K562 (cell line): ENCODE results near the gene PRR11. TPM values are rescaled to one million over a fixed set of nuclear protein-coding genes. Genes with fewer than 3 reads are reported as not detected.
A peak's percentile ranks its signal among the peaks of the same experiment; 100 is the strongest.

Source experiments
- GATAD2A ChIP-seq: fragments of 450-650 bp; IDR thresholded peaks from 2 replicates; pipeline ENCODE4 v1.6.1; 2017
- GTF2F1 ChIP-seq: IDR thresholded peaks from 2 replicates; pipeline ENCODE4 v1.6.1; 2011; ENCODE audit warnings: low read depth, low read length, improper control_type of control experiment
- KAT2B ChIP-seq: IDR thresholded peaks from one replicate; pipeline ENCODE4 v1.6.1; 2012; ENCODE audit warnings: low read depth, mild to moderate bottlenecking, control low read depth, inconsistent platforms, low read length, moderate library complexity
- KDM5B ChIP-seq: fragments of 200-600 bp; sonication (generic); IDR thresholded peaks from 2 replicates; pipeline ENCODE4 v1.6.1; 2012; ENCODE audit warnings: low read depth, mild to moderate bottlenecking, moderate library complexity, low read length, control low read depth, inconsistent platforms; ENCODE audit not compliant: insufficient replicate concordance
- LCOR ChIP-seq: sonication (generic); formaldehyde crosslinking; IDR thresholded peaks from 2 replicates; pipeline ENCODE4 v1.8.0; 2022; ENCODE audit warnings: mild to moderate bottlenecking, missing genetic modification reagents
- POLR2AphosphoS5 ChIP-seq: IDR thresholded peaks from 2 replicates; pipeline ENCODE4 v1.6.1; 2011; ENCODE audit warnings: mild to moderate bottlenecking, low read depth, low read length, moderate library complexity; ENCODE audit not compliant: control insufficient read depth, insufficient read depth
- POLR2G ChIP-seq: fragments of 200-400 bp; formaldehyde crosslinking; IDR thresholded peaks from 2 replicates; pipeline ENCODE4 v1.6.1; 2017; ENCODE audit warnings: low read depth, mild to moderate bottlenecking, antibody characterized with exemption, low read length, moderate library complexity
- RNF2 ChIP-seq: sonication (generic); IDR thresholded peaks from 2 replicates; pipeline ENCODE4 v1.6.1; 2016
- SUPT5H ChIP-seq: fragments of 450-650 bp; IDR thresholded peaks from 2 replicates; pipeline ENCODE4 v1.6.1; 2016
- TAF15 ChIP-seq: fragments of 200-400 bp; formaldehyde crosslinking; IDR thresholded peaks from 2 replicates; pipeline ENCODE4 v1.6.1; 2017; ENCODE audit warnings: mild to moderate bottlenecking, low read depth, low read length, moderate library complexity
- THRAP3 ChIP-seq: fragments of 450-650 bp; IDR thresholded peaks from 2 replicates; pipeline ENCODE4 v1.6.1; 2016; ENCODE audit warnings: mild to moderate bottlenecking, inconsistent platforms, borderline replicate concordance
- ZFP30 ChIP-seq: fragments of 250-450 bp; sonication (Bioruptor Pico); IDR thresholded peaks from 2 replicates; pipeline ENCODE4 v1.8.0; 2022; ENCODE audit warnings: moderate library complexity, mild to moderate bottlenecking, inconsistent platforms, borderline replicate concordance
- ZNF232 ChIP-seq: sonication (generic); formaldehyde crosslinking; IDR thresholded peaks from 2 replicates; pipeline ENCODE4 v1.8.0; 2022; ENCODE audit warnings: mild to moderate bottlenecking, missing genetic modification reagents
- ZNF24 ChIP-seq: fragments of 450-650 bp; IDR thresholded peaks from 2 replicates; pipeline ENCODE4 v1.6.1; 2016
- ZNF583 ChIP-seq: fragments of 250-450 bp; sonication (Bioruptor Pico); IDR thresholded peaks from 2 replicates; pipeline ENCODE4 v1.4.0; 2020
- ZNF707 ChIP-seq: fragments of 250-450 bp; sonication (Bioruptor Pico); conservative IDR thresholded peaks from 2 replicates; pipeline ENCODE4 v1.8.0; 2022; ENCODE audit warnings: inconsistent platforms, mild to moderate bottlenecking, moderate library complexity
- polyA plus RNA-seq, 8 experiments: library from polyadenylated mRNA; depleted of rRNA in 4 of 8; stranded (reverse) in 5 of 8; unstranded in 3 of 8; fragments of >200 nt; fragmentation: Nextera tagmentation in 2 of 8; fragmentation: Illumina TruSeq in 1 of 8; extraction: Ambion mirVana in 2 of 8; extraction: Trizol in 1 of 8; gene quantifications; 2 replicates each; pipeline versions ENCODE4 v1.2.1 to v1.2.3, GENCODE V29; 2011 to 2014; ENCODE audit warnings: inconsistent platforms in 1 of 8, missing spikeins in 1 of 8
- total RNA-seq, 7 experiments: library from RNA; depleted of rRNA in 6 of 7; stranded (reverse); fragments of >200 nt in 6 of 7; fragmentation: Illumina TruSeq in 2 of 7; extraction: Trizol in 2 of 7; gene quantifications; 2 replicates each; pipeline versions ENCODE4 v1.2.1 to v1.2.3, GENCODE V29; 2011 to 2021; ENCODE audit warnings: low replicate concordance in 1 of 7
- TF ChIP-seq, protein P1 (sequence below), 2 experiments: IDR thresholded peaks; 2 replicates each; pipeline ENCODE4 v1.6.1; 2011; ENCODE audit warnings: borderline replicate concordance in 1 of 2, control low read depth in 1 of 2, low read depth in 1 of 2, low read length in 1 of 2, mild to moderate bottlenecking in 1 of 2, mixed read lengths in 1 of 2, moderate library complexity in 1 of 2; ENCODE audit not compliant: insufficient read depth in 1 of 2, insufficient read length in 1 of 2, poor library complexity in 1 of 2, severe bottlenecking in 1 of 2; ENCODE audit errors: extremely low read depth in 1 of 2
- TF ChIP-seq, protein P2 (sequence below): fragments of 450-650 bp; IDR thresholded peaks from 2 replicates; pipeline ENCODE4 v1.6.1; 2018; ENCODE audit not compliant: partially characterized antibody
- TF ChIP-seq, protein P3 (sequence below), 2 experiments: fragments of 450-650 bp; IDR thresholded peaks; 2 replicates each; pipeline ENCODE4 v1.6.1; 2016
- TF ChIP-seq, protein P4 (sequence below): fragments of 450-650 bp; IDR thresholded peaks from 2 replicates; pipeline ENCODE4 v1.6.1; 2017; ENCODE audit warnings: antibody characterized with exemption

The PRR11 gene
- total and polyA plus RNA-seq, 9 of the 15 experiments (the other 6 are each of a cell fraction or from before 2014, with no cell fraction given) = 13.3 to 75.2 (median 46.4) TPM

DNA sequence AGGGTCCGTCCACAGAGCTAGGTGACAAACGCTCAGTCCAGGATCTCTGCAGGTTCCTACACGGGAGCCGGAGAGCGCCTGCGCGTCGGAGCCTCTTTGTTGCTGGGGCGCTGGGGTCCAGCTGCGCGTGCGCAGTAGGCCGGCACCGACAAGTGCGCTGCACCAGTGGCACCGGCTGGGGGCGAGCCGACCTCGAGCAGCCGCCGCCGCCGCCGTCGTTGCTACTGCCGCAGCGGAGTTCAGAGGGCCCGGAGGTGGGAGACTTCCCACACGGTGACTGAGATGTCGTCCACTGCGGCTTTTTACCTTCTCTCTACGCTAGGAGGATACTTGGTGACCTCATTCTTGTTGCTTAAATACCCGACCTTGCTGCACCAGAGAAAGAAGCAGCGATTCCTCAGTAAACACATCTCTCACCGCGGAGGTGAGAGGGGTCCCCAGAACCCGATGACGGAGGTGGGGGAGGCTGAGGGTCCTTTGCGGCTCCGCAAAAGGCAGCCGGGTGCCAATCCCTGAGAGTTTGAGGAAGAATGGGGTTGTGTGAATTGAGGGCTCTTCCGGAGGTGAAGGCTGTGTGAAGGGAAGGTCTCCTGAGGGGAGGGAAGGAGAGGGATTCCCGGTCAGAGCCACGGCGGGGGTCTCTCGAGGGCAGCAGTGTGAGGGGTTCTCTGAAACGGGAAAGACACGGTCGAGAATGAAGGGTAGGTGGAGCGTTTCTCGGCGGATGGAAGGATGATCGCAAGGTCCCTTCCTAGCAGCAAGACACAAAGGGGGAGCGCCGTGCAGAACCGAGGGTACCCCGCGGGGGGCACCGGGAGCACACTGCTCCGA, 65.0 kb downstream of the PRR11 start, which contains the start of gene GDPD1 (continued):
- TF ChIP-seq ZFP30 (CRISPR knock-in tag) (no peak), LCOR (CRISPR knock-in tag) (peak; percentile 60; the same call in 1 of the 2 replicates), GTF2F1 (no peak), ZNF707 (CRISPR knock-in tag) (no peak), TAF15 (no peak), KAT2B (no peak), GATAD2A (peak; percentile 76; the same call in 1 of the 2 replicates), KDM5B (peak; percentile 65), POLR2G (peak; percentile 82), POLR2AphosphoS5 (peak; percentile 51; the same call in 1 of the 2 replicates), ZNF24 (peak; percentile 75), THRAP3 (no peak), ZNF583 (CRISPR knock-in tag) (no peak), ZNF232 (CRISPR knock-in tag) (no peak), RNF2 (no peak), SUPT5H (peak; percentile 64; the same call in 1 of the 2 replicates)
- TF ChIP-seq, protein P1, sequence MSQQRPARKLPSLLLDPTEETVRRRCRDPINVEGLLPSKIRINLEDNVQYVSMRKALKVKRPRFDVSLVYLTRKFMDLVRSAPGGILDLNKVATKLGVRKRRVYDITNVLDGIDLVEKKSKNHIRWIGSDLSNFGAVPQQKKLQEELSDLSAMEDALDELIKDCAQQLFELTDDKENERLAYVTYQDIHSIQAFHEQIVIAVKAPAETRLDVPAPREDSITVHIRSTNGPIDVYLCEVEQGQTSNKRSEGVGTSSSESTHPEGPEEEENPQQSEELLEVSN (IDR thresholded peaks at IDR 0.05; ENCODE audit: borderline replicate concordance in 1 of 2, extremely low read depth in 1 of 2, insufficient read depth in 1 of 2, insufficient read length in 1 of 2, low read depth in 1 of 2, low read length in 1 of 2, poor library complexity in 1 of 2, severe bottlenecking in 1 of 2) = peak in 1 of 2 experiments; percentile 48
- TF ChIP-seq, protein P2, sequence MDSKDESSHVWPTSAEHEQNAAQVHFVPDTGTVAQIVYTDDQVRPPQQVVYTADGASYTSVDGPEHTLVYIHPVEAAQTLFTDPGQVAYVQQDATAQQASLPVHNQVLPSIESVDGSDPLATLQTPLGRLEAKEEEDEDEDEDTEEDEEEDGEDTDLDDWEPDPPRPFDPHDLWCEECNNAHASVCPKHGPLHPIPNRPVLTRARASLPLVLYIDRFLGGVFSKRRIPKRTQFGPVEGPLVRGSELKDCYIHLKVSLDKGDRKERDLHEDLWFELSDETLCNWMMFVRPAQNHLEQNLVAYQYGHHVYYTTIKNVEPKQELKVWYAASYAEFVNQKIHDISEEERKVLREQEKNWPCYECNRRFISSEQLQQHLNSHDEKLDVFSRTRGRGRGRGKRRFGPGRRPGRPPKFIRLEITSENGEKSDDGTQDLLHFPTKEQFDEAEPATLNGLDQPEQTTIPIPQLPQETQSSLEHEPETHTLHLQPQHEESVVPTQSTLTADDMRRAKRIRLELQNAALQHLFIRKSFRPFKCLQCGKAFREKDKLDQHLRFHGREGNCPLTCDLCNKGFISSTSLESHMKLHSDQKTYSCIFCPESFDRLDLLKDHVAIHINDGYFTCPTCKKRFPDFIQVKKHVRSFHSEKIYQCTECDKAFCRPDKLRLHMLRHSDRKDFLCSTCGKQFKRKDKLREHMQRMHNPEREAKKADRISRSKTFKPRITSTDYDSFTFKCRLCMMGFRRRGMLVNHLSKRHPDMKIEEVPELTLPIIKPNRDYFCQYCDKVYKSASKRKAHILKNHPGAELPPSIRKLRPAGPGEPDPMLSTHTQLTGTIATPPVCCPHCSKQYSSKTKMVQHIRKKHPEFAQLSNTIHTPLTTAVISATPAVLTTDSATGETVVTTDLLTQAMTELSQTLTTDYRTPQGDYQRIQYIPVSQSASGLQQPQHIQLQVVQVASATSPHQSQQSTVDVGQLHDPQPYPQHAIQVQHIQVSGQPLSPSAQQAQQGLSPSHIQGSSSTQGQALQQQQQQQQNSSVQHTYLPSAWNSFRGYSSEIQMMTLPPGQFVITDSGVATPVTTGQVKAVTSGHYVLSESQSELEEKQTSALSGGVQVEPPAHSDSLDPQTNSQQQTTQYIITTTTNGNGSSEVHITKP = peak; percentile 16
- TF ChIP-seq, protein P3, sequence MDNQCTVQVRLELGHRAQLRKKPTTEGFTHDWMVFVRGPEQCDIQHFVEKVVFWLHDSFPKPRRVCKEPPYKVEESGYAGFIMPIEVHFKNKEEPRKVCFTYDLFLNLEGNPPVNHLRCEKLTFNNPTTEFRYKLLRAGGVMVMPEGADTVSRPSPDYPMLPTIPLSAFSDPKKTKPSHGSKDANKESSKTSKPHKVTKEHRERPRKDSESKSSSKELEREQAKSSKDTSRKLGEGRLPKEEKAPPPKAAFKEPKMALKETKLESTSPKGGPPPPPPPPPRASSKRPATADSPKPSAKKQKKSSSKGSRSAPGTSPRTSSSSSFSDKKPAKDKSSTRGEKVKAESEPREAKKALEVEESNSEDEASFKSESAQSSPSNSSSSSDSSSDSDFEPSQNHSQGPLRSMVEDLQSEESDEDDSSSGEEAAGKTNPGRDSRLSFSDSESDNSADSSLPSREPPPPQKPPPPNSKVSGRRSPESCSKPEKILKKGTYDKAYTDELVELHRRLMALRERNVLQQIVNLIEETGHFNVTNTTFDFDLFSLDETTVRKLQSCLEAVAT (IDR thresholded peaks at IDR 0.05) = peak in 1 of 2 experiments; percentile 30; a peak in 2 of 4 replicates
- TF ChIP-seq, protein P4, sequence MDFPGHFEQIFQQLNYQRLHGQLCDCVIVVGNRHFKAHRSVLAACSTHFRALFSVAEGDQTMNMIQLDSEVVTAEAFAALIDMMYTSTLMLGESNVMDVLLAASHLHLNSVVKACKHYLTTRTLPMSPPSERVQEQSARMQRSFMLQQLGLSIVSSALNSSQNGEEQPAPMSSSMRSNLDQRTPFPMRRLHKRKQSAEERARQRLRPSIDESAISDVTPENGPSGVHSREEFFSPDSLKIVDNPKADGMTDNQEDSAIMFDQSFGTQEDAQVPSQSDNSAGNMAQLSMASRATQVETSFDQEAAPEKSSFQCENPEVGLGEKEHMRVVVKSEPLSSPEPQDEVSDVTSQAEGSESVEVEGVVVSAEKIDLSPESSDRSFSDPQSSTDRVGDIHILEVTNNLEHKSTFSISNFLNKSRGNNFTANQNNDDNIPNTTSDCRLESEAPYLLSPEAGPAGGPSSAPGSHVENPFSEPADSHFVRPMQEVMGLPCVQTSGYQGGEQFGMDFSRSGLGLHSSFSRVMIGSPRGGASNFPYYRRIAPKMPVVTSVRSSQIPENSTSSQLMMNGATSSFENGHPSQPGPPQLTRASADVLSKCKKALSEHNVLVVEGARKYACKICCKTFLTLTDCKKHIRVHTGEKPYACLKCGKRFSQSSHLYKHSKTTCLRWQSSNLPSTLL = no peak
